GM21576 (cell line): ENCODE results near the gene SP140L.
"Not testable (repeated sequence)": the region's sequence is repeated elsewhere in the genome, so short reads cannot be mapped to it uniquely, and the experiment has no call there.

ENCODE experiments used
- ATAC-seq: cut with Tn5 transposase; IDR thresholded peaks from one replicate; pipeline ENCODE4 v1.9.1; 2021; ENCODE audit warnings: mild to moderate bottlenecking, moderate library complexity; ENCODE audit not compliant: unreplicated experiment

SP140L gene

DNA sequence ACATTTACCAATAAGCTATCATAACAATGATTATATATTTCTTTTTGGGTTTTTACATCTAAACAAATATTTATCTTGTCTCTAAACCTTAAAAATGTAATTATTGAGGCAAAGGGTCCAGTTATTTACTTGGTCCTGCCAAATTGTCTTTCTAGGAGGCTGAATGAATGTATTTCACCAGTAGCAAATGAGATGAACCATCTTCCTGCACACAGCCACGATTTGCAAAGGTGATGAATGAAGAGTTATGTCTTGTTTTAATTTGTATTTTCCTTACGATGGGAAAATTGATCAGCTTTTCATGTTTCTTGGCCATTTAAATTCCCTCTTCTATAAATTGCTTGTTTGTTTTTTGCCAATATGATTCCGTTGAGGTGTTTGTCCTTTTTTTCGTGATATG lies 90.4 kb downstream of the SP140L start:
- no peak for ATAC-seq

DNA sequence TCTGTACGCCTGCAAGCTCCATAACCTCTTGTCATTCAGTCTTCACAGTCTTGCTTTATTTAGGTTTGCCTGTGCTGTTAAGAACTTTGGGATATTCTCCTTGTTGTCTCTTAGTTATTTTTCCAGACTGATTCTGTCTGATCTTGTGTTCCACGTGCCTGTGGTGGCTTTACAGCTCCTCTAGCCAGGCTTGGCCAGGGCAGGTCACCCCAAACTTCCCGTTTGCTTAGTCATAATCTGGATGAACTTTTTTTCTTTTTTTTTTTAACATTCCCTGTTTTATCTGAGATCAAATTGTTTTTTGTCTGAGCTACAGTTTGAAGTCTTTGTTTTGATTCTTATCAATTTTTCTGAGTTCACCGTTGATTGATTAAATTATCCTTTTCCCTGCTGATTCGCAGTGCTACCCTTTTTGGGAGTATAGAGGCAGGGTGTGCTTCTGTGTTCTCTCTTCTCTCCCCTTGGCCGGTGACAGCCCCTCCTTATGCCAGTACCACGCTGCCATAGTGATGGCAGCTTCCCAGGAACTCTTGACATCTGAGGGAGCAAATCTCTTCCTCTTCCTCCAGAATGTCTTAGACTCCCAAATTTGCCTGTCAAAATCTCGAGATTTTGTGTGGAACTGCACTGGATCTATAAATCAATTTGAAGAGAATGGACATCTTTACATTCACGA lies 91.5 kb downstream of the SP140L start:
- no peak for ATAC-seq

DNA sequence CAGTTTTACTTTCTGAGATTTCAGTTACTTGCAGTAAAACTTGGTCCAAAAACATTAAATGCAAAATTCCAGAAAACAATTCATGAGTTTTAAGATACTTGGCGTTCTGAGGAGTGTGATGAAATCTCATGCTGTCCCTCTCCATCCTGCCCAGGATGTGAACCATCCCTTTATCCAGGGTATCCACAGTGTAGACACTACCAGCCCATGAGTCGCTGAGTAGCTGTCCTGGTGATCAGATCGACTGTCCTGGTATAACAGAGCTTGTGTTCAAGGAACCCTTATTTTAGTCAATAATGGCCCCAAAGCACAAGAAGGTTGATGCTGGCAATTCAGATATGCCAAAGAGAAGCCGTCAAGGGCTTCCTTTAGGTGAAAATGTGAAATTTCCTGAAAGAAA lies 92.2 kb downstream of the SP140L start:
- no peak for ATAC-seq

DNA sequence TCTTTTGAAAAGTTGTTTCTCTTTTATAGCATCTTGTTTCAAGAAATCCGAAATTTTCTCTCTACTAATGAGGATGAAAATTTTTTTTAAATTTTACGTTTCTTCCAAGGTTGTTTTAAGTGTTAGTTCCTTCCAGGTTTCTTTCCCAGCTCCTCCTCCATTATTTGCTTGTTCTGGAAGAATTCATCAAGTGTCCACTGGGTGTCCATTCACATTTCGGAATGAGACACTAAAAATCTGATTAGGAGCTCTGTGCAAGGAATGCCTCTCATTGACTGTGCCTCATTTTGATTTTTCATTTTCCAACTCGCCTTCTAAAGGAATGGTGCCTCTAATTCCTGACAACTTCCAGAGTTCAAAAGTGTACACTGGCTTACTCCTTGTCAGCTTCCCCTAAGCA lies 95.2 kb downstream of the SP140L start:
- no peak for ATAC-seq

DNA sequence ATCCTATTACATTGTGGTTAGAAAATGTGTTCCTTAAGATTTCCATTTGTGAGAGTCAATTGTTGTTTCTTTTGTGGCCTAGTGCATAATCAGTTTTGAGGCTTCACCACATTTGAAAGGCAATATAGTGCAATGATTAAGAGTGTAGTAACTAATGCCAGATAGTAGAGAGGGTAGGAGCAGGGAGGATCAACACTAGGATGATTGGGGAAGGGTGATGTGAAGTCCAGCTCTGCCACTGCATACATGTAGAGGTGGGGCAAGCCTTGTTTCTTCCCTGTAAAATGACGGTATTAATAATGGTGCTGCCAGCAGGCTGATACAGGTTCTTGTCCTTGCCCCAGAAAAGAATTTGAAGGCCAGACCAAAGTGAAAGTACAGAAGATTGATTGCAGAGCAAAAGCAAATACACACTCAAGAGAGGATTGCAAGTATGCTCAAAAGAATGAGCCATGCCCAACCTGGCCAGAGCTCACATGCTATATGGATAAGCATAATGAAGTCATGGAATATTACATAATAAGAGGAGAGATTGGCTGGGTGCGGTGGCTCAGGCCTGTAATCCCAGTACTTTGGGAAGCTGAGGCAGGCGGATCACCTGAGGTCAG lies 97.0 kb downstream of the SP140L start:
- no peak for ATAC-seq

DNA sequence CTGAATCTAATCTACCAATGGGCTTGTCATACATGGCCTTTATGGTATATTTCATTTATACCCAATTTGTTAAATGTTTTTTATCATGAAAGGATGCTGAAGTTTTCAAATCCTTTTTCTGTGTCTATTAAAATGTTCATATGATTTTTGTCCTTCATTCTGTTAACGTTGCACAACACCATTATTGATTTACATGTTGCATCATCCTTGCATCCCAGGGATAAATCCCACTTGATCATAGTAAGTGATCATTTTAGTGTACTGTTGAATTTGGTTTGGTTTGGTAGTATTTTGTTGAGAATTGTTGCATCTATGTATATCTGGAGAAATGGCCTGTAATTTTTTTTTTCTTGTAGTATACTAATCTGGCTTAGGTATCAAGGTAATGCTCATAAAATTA lies 98.4 kb downstream of the SP140L start:
- ATAC-seq, result no peak

DNA sequence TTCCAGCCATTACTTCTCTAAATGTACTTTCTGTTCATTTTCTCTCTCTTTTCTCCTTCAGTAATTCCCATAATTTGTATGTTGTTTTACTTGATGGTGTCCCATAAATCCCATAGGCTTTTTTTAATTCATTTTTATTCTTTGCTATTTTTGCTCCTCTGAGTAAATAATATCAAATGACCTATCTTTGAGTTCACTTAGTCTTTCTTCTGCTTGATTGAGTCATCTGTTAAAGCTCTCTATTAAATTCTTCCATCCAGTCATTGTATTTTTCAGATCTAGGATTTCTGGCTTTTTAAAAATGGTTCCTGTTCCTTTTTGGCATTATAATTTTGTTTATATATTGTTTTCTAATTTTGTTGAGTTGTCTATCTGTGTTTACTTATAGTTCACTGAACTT lies 102.5 kb downstream of the SP140L start:
- ATAC-seq, result no peak

DNA sequence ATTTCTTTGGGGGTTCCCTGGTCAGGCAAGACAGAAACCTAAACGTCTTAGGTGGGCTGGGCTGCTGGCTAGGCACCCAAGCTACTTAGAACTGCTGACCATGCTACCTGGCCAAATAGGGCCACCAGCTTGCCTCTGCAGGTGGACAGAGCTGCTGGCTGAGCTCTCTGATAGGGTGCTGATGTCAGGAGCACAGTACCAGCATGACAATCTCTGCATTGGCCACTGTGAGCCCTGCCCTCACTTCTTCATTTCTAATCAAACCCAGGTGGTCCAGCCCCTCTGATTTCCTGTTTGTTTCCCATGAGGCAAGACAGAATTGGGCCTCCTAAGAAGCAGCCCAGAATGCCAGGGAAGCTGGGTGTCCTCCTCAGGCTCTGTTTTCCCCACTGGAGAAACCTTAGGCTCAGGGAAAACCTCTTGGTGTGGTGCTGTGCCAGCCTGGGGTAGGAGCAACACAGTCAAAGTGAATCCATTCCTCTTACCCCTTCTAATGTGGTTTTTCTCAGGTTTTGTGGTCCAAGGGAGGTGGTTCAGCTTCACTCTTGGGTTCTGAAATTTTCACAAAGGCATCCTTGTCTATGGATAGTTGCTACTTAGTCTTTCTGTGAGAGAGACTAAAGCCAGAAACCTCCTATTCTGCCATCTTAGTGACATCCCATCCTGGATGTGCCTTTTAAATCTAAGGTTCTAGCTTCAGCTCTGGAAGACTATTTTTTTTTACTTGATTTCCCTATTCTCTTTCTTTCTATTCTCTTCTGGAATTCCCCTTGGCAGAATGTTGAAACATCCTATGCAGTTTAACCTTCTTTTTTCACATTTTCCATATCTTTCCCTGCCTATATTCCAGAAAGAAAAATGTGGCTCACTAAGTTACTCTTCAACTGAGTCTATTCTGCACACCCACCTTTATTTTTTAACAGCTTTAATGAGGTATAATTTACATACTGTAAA lies 104.2 kb downstream of the SP140L start:
- no peak for ATAC-seq

DNA sequence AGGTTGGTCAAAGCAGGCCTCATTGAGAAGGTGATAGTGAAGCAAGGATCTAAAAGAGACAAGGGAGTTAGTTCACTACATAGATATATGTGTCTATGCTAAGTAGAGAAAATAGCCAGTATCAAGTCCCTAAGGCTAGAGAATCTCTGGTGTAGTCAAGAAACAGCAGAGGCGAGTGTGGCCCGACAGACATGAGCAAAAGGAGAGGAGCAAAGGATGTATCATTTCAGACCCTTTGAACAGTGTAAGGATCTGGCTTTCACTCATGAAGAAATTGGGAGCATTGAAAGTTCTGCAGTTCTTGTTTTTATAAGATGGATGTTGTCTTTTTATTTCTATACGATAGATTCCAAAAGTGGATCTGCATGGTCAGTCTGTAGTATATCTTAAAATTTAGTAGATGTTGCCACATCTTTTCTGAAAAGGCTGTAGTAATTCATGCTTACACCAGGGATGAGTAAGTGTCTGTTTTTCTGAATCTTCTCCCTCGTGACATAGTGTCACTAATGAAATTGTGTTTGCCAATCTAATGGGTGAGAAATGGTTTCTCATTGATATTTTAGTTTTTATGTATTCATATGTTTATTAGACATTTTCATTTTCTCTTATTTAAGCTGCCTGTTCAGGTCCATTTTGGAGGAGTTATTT lies 107.8 kb downstream of the SP140L start:
- ATAC-seq, result no peak

DNA sequence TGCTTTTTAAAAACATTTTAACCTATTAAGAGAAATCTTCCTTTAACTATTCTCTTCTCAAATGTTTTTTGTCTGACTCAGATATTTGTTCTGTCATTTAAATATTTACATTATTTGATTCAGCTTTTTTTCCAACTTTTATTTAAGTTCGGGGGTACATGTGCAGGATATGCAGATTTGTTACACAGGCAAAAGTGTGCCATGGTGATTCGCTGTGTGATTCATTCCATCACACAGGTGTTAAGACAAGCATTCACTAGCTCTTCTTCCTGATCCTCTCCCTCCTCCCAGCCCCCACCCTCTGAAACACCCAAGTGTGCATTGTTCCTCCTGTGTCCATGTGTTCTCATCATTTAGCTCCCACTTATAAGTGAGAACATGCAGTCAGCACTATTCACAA lies 108.4 kb downstream of the SP140L start:
- no peak for ATAC-seq

DNA sequence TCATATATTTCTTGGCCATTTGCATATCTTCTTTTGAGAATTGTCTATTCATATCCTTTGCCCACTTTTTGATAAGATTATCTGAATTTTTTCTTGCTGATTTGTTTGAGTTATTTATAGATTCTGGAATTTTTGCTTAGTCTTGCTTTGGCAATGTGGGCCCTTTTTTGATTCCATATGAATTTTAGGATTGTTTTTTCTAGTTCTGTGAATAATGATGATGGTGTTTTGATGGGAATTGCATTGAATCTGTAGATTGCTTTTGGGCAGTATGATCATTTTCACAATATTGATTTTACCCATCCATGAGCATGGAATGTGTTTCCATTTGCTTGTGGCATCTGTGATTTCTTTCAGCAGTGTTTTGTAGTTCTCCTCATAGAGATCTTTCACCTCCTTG lies 112.1 kb downstream of the SP140L start:
- not testable (repeated sequence) for ATAC-seq

DNA sequence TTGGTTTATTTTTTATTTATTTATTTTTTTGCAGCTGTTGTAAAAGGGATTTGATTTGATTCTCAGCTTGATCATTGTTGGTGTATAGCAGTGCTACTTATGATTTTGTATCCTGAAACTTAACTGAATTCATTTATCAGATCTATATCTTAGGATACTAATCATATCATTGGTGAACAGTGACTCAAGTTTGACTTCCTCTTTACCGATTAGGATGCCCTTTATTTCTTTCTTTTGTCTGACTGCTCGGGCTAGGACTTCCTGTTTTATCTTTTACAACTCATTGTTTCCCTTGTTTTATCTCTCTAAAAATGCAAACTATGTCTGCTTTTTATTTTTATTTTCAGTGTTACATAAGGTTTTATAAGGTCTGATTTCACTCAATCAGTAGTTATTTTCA lies 112.6 kb downstream of the SP140L start:
- ATAC-seq, result no peak

DNA sequence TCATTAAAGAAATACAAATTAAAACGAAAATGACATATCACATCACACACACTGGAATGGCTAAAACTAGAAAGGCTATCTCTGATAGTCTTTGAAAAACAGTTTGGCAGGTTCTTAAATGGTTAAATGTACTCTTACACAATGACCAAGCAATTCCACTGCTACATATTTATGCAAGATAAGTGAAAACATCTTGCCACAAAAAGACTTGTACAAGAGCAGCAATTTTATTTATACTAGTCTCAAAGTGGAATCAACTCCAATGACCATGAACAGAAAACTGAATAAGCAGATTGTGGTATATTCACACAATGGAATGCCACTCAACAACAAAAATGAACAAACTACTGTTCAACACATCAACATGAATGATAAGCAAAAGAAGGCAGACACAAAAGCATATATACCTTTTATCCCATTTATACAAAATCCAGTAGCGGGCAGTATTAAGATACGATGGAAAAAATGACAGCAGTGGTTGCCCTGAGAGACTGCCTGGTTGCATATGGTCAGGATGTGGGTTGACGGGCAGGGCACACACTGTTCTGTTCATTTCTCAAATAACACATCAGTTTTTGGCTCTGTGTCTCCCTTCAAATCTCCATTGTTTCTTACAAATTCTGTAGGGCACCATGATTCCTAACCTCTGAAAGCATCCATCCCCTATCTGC lies 114.4 kb downstream of the SP140L start:
- no peak for ATAC-seq

DNA sequence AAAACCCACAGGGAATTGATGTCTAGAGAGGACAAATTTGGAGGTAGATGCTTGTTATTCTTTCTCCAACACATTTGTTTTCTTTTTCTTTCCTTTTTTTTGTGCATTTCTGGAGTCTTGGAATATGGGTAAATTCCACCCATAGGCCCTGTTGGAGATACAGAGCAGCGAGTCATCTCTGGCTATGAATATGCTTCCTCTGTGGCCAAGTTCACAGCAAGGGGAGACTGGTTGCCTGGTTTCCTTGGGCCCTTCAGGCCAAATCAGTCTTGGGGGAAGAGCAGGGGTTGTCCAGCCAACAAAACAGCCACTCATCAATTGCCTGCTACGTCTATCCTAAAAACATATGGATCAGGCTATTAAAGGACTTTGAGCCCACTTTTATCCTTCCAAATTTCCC lies 116.5 kb downstream of the SP140L start:
- ATAC-seq, result no peak

DNA sequence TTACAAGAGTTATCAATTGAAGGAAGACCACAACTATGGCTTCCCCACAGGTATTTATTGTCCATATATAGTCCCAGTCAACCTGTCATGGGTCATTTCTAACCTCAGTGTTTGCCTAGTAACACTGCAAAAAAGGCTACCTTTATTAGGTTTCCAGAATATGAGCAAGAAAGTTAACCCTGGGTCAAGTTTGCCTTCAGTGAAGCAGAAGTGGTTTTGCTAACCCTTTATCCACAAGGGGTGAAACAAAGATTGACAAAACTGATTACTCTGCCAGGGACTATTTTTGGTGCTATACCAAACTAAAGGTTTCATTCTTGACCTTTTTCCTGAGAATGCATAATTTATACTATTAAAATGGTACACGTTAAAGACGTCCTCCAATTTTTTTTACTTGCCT lies 117.8 kb downstream of the SP140L start:
- no peak for ATAC-seq

DNA sequence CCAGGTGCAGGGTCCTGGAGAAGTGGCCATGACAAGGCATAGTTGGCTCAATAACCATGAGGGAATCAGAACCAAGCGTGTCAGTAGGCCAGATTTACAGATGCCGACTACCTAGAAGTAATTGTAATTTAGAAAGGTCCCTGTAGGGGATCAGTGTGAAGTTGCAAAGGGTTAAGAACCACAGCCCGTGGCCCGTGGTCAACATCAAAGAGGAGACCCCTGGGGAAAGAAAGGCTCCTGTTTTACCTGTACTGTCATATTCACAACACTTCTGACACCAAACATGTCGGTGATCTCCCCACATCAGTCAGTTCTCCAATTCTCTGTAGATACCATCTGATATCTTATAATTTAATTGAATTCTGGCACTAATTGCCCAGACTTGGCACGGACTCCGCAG lies 120.0 kb downstream of the SP140L start:
- no peak for ATAC-seq

DNA sequence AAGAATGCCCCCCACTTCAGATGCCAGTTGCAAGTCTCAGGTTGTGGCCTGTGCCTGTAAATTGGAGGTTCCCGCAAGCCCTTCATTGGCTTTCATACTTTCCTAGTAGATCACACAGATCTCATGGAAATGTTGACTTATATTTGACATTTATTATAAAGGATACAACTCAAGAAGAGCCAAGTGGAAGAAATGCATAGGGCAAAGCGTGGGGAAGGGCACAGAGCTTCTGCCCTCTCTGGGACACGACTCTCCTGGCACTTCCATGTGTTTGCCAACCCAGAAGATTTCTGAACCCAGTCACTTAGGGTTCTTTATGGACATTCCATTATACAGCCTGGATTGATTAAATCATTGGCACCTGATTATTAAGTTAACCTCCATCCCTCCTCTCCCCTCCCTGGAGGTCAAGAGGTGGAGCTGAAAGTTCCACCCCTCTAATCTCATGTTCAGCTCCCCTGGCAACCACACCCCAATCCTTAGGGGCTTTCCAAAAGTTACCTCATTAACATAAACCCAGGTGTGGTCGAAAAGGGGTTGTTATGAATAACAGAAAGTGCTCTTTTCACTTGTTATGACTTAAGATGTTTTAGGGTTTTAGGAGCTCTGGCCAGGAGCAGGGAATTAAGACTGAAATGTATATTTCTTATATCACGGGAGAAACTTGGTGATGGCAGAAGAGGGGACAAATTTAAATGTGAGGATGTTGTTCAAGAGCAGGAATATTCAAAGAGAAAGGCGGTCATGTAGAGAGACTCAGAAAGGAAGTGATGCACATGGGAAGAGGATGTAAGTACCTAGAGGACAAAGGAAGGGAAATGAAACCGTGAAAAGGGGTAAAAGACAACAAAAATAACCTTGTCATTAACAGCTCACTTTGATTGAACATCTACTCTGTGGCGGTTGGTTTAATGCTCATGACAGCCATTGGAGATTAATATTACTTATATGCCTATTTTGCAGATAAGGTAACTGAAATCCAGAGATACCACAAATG lies 120.8 kb downstream of the SP140L start:
- ATAC-seq, result peak; percentile 78

DNA sequence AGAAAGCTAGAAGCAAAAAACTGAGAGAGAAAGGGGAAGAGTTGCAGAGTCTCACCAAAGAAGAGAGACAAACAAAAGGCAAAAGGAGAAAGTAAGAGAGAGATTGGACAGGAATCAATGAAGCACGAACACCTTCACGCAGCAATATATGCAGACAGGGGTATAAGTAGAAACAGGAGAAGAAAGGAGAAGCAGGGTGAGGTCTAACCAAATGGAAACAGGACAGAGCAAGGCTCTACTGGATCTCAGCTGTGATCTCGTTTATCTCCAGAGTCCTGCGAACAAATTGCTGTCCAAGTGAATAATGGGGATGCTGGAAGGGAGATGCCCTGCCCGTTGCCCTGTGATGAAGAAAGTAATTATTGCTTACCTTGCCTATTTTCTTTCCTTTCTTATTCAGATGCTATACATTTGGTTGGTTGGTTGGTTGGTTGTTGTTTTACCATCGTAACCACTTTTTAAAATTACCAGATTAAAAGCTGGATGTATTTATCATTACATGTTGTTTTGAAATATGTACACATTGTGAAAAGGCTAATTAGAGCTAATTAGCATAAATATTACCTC lies 123.0 kb downstream of the SP140L start:
- ATAC-seq, result no peak

DNA sequence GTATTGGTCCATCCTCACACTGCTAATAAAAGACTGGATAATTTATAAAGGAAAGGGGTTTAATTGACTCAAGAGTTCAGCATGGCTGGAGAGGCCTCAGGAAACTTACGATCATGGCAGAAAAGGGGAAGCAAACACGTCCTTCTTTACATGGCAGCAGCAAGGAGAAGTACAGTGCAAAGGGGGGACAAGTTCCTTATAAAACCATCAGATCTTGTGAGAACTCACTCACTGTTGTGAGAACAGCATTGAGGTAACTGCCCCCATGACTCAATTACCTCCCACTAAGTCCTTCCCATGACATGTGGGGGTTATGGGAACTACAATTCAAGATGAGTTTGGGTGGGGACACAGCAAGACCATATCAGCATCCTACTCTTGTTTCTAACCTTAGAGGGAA lies 126.0 kb downstream of the SP140L start:
- ATAC-seq, result no peak
